GM12891 (cell line): ENCODE results near the gene BAZ2A.

Experiments used
- POLR2AphosphoS5 ChIP-seq: IDR thresholded peaks from 2 replicates; pipeline ENCODE4 v1.6.1; 2011; ENCODE audit warnings: low read depth, low read length, control low read depth
- POU2F2 ChIP-seq: IDR thresholded peaks from 2 replicates; pipeline ENCODE4 v1.6.1; 2011; ENCODE audit warnings: low read depth, mild to moderate bottlenecking, control low read depth, low read length, moderate library complexity
- SPI1 ChIP-seq: IDR thresholded peaks from 2 replicates; pipeline ENCODE4 v1.6.1; 2011; ENCODE audit warnings: low read depth, low read length, control low read depth
- TAF1 ChIP-seq: IDR thresholded peaks from 2 replicates; pipeline ENCODE4 v1.6.1; 2011; ENCODE audit warnings: low read depth, low read length, control low read depth

DNA sequence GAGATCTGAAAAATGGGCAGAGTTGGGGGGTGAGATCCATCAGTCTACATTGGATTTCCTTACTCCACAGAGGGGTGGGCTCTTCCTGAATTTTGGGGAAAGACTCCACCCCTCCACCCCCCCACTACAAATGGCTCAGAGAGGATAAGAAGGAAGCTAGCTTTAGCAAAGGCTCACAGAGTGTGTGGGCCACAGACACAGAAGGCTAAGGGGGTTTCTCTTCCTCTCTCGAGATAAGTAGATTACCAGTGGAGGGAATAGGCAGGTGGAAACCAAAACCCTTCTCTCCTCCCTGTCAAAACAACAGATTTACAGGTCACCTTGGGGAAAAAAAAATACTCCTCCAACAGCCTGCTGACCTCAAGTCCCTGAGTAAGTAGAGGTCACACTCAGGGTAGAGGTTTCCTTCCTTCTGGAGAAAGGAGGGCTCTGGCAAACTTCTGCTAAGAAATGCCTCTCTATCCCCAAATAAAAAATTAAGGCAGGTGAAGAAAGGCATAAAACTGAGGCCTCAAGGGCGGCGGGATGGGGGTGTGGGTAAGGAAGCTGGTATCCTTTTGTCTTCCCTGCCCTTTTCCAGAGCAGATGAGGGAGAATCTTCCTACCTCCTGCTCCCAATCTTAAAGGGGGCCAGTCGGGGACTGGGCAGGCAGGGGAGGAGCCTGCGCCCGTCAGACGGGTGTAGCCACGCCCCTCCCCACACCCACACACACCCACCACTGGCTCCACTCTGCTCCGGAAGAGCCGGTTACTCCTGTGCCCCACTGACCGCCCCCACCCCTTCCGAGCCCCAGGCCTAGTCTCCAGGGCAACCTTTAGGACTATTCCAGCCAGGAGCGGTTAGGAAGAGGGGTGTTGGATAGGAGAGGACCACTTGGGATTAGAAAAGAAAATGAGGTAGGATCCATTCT is 1.9 kb upstream of the BAZ2A start:
- TF ChIP-seq POLR2AphosphoS5 (no peak), TAF1 (0 out of 2 replicates have a peak, but pooled peaks have one; percentile 9), SPI1 (peak; percentile 87), POU2F2 (0 out of 2 replicates have a peak, but pooled peaks have one; percentile 38)
